GM18498 (cell line): ENCODE results near the gene TMTC1.

ENCODE experiments used
- ATAC-seq: cut with Tn5 transposase; IDR thresholded peaks from one replicate; pipeline ENCODE4 v1.9.1; 2021; ENCODE audit warnings: mild to moderate bottlenecking, moderate library complexity; ENCODE audit not compliant: unreplicated experiment

TMTC1 gene

DNA sequence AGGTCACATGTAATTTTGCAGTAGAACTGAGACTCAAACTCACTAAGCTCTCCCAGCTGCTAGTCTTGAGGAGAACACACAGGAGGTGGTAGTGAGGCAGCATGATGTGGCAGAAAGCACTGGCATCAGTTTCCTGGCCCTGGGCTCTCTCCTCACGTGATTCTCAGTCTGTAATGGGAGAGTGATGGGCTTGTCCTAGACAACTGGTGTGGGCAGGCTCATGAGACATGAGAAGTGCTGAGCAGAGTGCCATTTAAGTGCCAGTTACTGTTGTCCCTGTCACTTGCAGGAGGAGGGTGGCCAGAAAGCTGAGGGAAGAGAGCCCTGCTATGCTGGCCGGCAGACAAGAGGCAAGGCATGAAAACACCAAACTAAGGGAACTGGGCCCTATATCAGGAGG, 237.7 kb downstream of the TMTC1 start:
- no peak for ATAC-seq

GRCh38 chr12:29545102-29545467, 238.7 kb downstream of the TMTC1 start:
- ATAC-seq, result peak; percentile 88

- ATAC-seq, result peak; percentile 47
Observed at GRCh38 chr12:29544428-29545101, 239.2 kb downstream of the TMTC1 start.

DNA sequence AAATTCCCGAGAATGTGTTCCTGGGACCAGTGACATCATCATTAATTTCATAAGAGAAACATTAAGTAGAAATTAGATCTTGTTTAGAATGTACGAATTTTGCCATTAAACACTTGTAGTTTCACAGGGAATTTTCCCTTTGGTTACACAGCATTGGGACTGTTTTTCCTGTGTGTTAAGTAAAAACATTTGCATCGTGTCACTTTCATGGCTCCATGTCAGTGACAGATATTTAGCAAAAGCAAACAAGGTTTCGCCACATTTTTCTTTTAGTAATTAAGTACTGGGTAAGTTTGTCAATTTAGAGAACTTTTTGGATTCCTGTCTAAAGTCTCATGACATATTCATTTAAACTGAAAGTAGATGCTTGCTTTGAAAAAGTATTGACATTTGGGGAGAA, 240.7 kb downstream of the TMTC1 start:
- no peak for ATAC-seq

GRCh38 chr12:29537298-29537697, 246.4 kb downstream of the TMTC1 start:
- ATAC-seq, result no peak

- no peak for ATAC-seq
Observed at GRCh38 chr12:29534935-29535334, 248.8 kb downstream of the TMTC1 start.

DNA sequence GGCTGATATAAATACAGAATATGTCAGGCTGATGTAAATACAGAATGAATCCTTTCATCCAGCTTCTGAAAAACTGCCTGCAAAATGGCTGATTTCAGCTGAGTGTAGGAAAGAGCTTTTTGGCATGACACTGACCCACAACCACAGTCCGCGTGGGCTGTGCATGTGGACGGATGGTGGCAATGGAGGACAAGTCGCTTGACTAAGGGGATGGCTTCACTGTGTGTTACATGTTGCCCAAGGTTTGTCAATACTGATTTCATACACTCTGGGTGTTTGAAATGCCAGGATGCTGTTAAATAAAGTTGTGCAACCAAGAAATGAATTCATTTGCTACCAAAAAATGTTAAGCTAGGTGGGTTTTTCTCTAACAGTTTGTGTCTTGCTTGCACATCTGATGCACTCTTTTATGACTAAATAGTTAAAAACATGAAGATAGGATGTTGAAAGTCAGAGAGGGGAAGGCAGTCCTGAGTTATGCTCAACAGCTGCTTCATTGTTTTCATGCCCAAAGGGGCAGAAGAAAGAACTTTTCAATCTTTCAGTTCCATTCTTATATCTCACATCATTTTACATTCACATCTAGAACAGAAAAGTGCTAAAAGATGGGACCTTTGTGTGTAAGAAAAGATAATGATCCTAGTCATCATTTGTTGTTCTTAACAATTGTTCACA, 249.8 kb downstream of the TMTC1 start:
- peak; percentile 71 for ATAC-seq

GRCh38 chr12:29531471-29531870, 252.3 kb downstream of the TMTC1 start:
- no peak for ATAC-seq

DNA sequence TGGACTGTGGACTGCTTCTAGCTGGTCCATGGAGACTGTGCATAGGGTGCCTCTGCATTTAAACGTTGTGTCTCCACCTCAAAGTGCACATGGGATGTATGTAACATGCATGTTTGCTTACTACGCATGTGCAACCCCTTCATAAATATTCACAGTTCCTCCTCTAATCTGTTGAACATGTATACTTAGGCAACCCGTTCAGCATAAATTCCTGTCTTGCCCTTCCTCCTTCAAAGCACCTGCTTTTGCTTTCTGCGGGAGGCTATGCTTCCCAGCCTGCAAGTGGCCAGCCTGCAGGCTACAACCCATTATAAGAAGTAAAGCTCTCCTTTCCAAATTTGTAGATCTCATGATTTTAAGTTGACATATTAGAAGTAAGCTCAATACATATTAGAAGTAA, 253.3 kb downstream of the TMTC1 start:
- ATAC-seq, result no peak

DNA sequence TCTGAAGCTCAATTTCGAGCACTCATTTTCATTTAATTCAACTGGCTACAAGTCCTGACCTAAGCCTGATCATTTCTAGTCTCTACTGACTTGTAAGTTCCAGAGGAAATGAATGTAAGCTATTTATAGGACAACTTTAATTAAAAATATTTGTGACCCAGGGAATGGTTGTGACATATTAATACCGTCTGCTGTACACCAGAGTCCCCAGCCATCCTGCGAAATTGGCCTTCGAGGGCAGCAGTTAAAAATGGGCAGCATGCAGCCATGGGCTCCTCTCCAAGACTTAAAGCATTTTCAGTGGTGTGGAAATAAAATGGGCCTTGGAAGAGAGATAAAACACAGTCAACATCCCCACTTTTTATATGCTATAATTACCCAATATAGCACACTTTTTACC, 255.6 kb downstream of the TMTC1 start:
- ATAC-seq, result no peak

GRCh38 chr12:29521951-29522350, 261.8 kb downstream of the TMTC1 start:
- ATAC-seq, result no peak

DNA sequence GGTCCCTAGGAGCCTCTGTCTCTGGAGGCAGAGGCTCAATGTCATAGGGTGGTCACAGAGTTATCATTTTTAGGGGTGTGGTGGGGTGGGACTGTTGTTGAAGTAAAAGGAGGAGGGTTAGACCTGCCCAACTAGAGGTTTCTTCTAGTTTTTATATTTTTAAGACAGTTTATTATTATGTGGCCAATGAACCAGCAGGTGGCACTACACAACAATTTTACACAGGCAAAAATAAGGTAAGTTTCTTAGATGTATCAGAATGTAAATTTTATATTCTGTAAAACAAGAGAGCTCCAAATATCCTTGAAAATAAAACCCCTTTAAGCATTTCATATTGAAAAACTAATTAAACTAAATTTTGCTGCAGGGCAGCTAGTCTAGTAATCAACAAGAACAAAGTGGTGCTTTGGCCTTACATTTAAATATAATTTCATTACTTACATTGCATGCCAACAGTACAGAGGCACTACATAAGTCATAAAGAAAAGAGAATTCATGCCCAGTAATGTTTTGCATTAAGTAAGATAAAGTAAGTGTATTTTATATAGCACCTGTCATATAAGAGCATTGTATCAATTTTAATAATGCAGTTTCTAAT, 264.1 kb downstream of the TMTC1 start:
- no peak for ATAC-seq

DNA sequence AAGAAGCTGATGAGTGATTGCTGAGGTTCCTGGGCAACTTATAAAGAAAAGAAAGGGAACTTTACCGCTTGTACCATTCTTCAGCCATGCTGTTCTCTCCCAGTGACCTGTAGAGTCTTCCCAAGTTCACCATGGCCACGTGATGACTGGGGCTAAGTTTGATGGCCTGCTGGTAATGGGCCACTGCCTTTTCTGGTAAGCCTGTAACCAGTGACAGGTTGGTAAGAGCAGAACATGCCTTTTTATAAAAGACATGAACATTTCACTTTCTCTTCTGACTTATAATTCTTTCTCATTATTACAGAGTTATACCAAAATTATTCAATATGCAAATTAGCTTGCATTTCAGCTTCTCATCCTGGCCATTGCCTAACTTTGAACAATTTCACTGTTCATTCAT, 265.3 kb downstream of the TMTC1 start:
- ATAC-seq, result no peak

DNA sequence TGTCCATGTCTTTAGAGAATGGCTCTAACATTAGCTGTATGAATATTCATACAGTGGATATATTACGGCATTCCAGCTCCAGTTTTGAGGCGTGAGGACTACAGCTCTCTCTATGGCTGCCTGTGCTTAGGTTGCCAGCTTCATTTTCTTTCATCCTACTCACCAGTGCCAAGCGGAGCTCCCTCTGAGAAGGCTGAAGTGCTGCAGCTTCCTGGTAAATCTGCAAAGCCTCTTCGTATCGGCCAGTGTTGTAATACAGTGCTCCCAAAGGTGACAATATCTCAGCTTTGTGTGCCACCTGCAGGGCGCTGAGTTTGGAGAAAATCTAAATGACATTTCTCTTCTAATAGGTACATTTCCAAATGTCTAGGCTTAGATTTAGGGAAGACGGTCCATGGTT, 266.5 kb downstream of the TMTC1 start:
- no peak for ATAC-seq

DNA sequence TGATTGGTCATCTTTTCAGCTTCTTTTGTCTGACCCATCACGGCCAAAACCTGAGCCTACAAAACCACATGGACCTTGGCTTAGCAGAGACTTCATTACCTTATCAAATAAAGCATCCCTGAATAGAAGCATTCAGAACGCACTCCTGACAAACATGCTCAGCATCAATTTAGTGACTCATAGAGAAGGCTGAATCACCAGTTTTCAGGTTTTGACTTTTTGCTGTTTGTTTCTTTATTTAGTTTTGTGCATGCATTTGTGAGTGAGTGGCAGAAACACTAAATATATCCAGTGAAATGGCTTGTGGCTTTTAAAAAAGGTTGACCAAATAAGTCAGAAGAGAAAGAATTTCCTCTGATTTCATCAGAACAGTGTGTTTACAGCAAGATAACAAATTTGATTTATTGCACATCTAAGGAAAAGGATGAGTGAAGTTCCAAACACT, 267.3 kb downstream of the TMTC1 start:
- ATAC-seq, result no peak

- no peak for ATAC-seq
Observed at GRCh38 chr12:29510591-29511185, 273.1 kb downstream of the TMTC1 start.

- ATAC-seq, result no peak
Observed at GRCh38 chr12:29509503-29509902, 274.2 kb downstream of the TMTC1 start.

DNA sequence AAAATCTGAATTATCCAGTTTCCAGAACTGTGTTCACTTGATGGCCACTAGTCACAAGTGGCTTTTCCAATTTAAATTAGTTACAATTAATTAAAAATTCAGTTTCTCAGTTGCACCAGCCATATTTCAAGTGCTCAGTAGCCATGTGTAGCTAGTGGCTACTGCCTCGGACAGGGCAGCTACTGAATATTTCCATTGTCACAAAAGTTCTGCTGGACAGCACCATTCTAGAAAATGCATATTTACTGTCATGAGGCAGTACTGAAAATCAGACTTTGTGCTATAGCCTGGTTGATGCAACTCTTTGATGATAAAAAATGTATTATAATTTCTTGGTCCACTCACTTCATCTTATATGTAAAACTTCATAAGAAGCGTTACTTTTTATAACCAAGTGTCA, 274.8 kb downstream of the TMTC1 start:
- no peak for ATAC-seq

DNA sequence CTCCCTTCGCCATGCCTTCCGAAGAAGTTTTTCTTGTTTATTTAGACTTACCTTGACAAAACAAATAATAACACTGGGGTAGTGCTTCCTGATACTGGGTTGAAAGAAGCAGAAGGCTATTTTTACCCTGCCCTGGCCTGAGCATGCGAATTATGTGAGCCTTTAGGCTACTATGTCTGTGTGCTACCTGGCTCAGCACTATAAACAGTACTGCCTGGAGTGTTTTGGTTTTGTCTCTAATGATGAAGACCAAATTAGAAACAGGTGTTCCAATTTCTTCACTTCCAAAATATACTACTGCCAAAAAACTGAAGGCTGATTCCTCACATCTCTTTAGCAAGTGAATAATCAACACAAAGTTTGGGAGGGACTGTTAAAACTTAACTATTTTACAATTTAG, 278.6 kb downstream of the TMTC1 start:
- ATAC-seq, result no peak

DNA sequence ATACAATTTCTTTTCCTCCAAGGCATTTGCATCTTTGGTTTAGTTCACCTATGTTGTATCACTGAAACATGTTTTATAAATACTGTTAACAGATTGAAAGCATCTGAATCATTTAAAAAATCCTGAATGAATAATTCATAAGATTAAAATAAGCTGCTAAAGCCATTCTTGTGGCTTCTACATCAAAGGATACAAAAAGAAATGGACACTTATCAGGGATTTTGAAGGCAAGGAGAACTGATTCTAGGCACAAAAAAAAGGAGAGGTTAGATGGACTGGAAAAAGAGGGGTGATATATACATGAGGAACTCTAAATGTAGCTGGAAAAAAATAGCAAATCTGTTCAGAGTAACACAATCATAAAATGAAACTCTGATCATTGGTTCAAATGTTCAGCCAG, 280.5 kb downstream of the TMTC1 start:
- ATAC-seq, result no peak

GRCh38 chr12:29499235-29499634, 284.5 kb downstream of the TMTC1 start:
- no peak for ATAC-seq

GRCh38 chr12:29497588-29497987, 286.2 kb downstream of the TMTC1 start, which contains the start of gene OVCH1:
OVCH1 (minus strand) TSS chr12:29497686; CDS start chr12:29497686, 0 bp downstream.
- no peak for ATAC-seq
